ENCODE measurements around the gene SRRM1. TPM values are rescaled to one million over a fixed set of nuclear protein-coding genes. Genes with fewer than 3 reads are reported as not detected.

Gene SRRM1, protein sequence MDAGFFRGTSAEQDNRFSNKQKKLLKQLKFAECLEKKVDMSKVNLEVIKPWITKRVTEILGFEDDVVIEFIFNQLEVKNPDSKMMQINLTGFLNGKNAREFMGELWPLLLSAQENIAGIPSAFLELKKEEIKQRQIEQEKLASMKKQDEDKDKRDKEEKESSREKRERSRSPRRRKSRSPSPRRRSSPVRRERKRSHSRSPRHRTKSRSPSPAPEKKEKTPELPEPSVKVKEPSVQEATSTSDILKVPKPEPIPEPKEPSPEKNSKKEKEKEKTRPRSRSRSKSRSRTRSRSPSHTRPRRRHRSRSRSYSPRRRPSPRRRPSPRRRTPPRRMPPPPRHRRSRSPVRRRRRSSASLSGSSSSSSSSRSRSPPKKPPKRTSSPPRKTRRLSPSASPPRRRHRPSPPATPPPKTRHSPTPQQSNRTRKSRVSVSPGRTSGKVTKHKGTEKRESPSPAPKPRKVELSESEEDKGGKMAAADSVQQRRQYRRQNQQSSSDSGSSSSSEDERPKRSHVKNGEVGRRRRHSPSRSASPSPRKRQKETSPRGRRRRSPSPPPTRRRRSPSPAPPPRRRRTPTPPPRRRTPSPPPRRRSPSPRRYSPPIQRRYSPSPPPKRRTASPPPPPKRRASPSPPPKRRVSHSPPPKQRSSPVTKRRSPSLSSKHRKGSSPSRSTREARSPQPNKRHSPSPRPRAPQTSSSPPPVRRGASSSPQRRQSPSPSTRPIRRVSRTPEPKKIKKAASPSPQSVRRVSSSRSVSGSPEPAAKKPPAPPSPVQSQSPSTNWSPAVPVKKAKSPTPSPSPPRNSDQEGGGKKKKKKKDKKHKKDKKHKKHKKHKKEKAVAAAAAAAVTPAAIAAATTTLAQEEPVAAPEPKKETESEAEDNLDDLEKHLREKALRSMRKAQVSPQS
- total RNA-seq (10 to 100 TPM; 45.5 to 51.8 TPM), polyA plus RNA-seq (ENCODE audit: insufficient read length in 2 of 2) (100 to 1,000 TPM; 102 to 129 TPM)
- long read RNA-seq, donor 1, partial matches to known transcripts = 60 of 68 reads
- long read RNA-seq, donor 1, other reads (novel, unspliced or antisense) = 0 of 68 reads
- long read RNA-seq, donor 2, partial matches to known transcripts = 22 of 23 reads
- long read RNA-seq, donor 2, other reads (novel, unspliced or antisense) = 0 of 23 reads
- long read RNA-seq, donor 3, partial matches to known transcripts = 7 of 11 reads
- long read RNA-seq, donor 3, other reads (novel, unspliced or antisense) = 0 of 11 reads
- long read RNA-seq, donor 4, transcript SRRM1-216 (2 exons, 513 nt) = major isoform, 8 of 68 reads
- long read RNA-seq, donor 4, transcript SRRM1-206 (4 exons, 799 nt) = minor isoform, 5 of 68 reads
- long read RNA-seq, donor 4, partial matches to known transcripts = 49 of 68 reads
- long read RNA-seq, donor 4, other reads (novel, unspliced or antisense) = 0 of 68 reads

DNA sequence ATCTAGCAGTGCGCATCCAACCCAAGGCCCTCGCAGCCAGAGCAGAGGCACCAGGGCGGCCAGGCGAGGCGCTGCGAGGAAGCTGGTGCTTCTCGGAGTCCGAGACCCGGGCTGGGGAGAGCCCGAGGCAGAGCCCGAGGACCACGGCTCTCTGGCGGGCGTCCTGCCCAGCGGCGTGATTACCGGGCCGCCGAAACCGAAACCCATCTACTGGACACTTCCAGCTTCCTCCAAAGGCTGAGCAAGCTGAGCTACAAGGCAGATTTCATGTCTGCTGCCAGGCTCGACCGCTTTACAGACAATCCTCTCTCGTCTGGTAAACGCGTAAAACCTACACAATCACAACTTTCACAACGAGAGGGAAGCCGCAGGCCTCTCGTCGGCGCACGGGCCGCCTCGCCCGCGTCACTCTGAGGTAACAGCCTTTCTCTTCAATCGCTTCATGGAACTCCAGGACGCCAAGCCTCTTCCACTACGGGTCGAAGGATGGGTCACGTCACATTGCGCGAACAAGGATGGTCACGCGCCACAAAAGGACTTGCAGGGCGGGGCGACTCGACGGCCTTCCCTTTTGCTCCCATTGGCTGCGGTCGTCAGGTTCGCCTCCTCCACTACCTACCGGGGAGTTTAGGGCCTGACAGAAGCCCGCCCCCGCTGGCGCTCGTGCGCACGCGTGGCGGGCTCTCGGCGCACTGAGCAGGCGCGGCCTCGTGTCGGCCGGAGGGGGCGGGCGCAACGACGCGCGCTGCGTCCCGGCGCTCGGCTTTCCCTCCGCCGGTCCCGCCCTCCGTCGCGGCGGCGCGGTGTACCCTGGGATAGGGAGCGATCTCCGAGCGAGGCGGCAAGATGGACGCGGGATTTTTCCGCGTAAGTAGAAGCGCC is at the start of gene SRRM1:
Gene SRRM1, plus strand, starts transcription at position 822 of the 882 bp plus-strand sequence. Its CDS starts 25 bp downstream, at position 847.
- peak; percentile 98 to 100 (median 99) for DNase-seq (ENCODE audit: low read depth in 4 of 6, low spot score in 6 of 6)
- Histone ChIP-seq H3K4me1 (ENCODE audit: control insufficient read depth, insufficient read depth, low read length) (peaks cover 19% of the 10 kb centered on the region), H3K27ac (ENCODE audit: low read depth, low read length) (peak within 1 kb of the TSS; percentile 100), H3K36me3 (ENCODE audit: control insufficient read depth, insufficient read depth, low read length) (peaks cover 5% of the 10 kb centered on the region), H3K4me3 (ENCODE audit: low read depth, low read length) (peak within 1 kb of the TSS; percentile 89), H3K9me3 (ENCODE audit: control insufficient read depth, insufficient read depth, low read length) (no peaks in the 10 kb centered on the region), H3K27me3 (ENCODE audit: control insufficient read depth, insufficient read depth, low read length) (no peaks in the 10 kb centered on the region)
- under 1% methylated on average over 95 of the region's 95 CpGs for WGBS (ENCODE audit: insufficient coverage)

DNA sequence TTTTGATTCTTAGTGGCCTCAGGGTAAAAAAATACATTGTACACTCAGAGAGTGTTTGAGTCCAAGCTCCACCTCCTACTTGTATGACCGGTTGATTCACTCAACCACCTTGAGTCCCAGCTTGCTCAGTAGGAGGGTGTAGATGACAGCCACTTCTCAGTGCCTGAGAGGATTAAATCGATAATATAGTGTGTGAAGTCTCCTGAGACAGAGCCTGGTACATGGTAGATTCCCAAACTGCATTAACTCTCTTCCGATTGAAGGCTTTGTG is 48.8 kb upstream of the SRRM1 start:
- Histone ChIP-seq H3K27ac (ENCODE audit: low read depth, low read length) (no peak overlapping the region), H3K27me3 (ENCODE audit: control insufficient read depth, insufficient read depth, low read length) (no peaks in the 10 kb centered on the region), H3K9me3 (ENCODE audit: control insufficient read depth, insufficient read depth, low read length) (no peaks in the 10 kb centered on the region), H3K4me3 (ENCODE audit: low read depth, low read length) (no peak overlapping the region), H3K4me1 (ENCODE audit: control insufficient read depth, insufficient read depth, low read length) (no peaks in the 10 kb centered on the region), H3K36me3 (ENCODE audit: control insufficient read depth, insufficient read depth, low read length) (no peaks in the 10 kb centered on the region)
- 100% methylated on average over 1 of the region's 3 CpGs for WGBS (ENCODE audit: insufficient coverage)
- no peak for DNase-seq (ENCODE audit: low read depth in 4 of 6, low spot score in 6 of 6)

DNA sequence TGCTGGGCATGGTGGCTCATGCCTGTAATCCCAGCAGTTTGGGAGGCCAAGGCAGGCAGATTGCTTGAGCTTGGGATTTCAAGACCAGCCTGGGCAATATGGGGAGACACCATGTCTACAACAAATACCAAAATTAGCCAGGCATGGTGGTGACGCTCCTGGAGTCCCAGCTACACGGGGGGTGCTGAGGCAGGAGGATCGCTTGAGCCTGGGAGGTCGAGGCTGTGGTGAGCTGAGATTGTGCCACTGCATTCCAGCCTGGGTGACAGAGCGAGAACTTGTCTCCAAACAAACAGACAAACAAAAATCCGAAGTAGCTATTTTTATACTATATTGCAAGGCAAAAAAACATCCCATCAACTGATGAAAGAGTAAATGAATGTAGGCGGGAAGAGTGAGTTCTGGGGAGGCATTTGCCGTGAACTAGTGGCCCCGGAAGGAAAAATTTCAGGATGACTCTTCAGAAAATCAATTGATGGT is 46.7 kb upstream of the SRRM1 start:
- 100% methylated on average over 1 of the region's 9 CpGs for WGBS (ENCODE audit: insufficient coverage)
- no peak for DNase-seq (ENCODE audit: low read depth in 4 of 6, low spot score in 6 of 6)
- H3K9me3 ChIP-seq (ENCODE audit: control insufficient read depth, insufficient read depth, low read length) = no peaks in the 10 kb centered on the region

DNA sequence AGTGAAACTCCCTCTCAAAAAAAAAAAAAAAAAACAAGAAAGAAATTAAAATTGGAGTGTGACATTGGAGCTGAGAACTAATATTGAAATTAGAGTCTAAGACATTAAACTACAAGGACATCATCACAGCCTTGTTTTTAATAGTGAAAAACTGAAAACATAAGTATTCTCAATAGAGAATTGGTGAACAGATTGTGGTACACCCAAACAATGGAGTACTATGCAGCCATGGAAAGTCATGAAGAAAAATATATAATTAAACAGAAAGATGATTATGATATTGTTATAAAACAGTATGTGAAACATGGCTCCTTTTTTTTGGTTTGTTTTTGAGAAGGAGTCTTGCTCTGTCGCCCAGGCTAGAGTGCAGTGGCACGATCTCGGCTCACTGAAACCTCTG is 43.8 kb upstream of the SRRM1 start:
- Histone ChIP-seq H3K4me3 (ENCODE audit: low read depth, low read length) (no peak overlapping the region), H3K27me3 (ENCODE audit: control insufficient read depth, insufficient read depth, low read length) (no peaks in the 10 kb centered on the region), H3K4me1 (ENCODE audit: control insufficient read depth, insufficient read depth, low read length) (no peaks in the 10 kb centered on the region), H3K27ac (ENCODE audit: low read depth, low read length) (no peak overlapping the region), H3K9me3 (ENCODE audit: control insufficient read depth, insufficient read depth, low read length) (no peaks in the 10 kb centered on the region), H3K36me3 (ENCODE audit: control insufficient read depth, insufficient read depth, low read length) (no peaks in the 10 kb centered on the region)
- no CpG with 5 or more reads among the region's 3 CpGs for WGBS (ENCODE audit: insufficient coverage)
- no peak for DNase-seq (ENCODE audit: low read depth in 4 of 6, low spot score in 6 of 6)

More for the DNA sequence above, 46.7 kb upstream of the SRRM1 start:
- H3K4me1 ChIP-seq (ENCODE audit: control insufficient read depth, insufficient read depth, low read length) = no peaks in the 10 kb centered on the region
- no peaks in the 10 kb centered on the region for H3K36me3 ChIP-seq (ENCODE audit: control insufficient read depth, insufficient read depth, low read length)
- H3K27me3 ChIP-seq (ENCODE audit: control insufficient read depth, insufficient read depth, low read length) = no peaks in the 10 kb centered on the region
- H3K27ac ChIP-seq (ENCODE audit: low read depth, low read length) = no peak overlapping the region
- H3K4me3 ChIP-seq (ENCODE audit: low read depth, low read length) = no peak overlapping the region

DNA sequence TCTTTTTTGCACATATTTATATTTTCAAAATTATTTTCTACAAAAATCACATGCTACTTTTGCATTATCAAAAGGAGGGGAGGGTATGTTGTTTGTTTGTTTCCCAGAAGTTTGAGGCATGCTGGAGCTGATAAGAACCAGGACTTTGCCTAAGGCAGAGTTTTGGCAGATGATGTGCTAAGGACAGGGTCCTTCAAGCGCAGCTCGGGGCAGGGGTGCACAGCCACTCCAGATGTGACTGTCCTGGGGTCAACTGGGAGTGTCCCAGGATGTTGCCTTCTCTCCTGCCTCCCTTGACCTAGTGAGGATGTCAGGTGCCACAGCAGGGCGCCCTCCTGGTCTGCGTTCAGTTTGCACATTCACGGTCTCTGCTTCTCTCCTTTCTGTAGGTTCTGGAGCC is 42.6 kb upstream of the SRRM1 start:
- no peaks in the 10 kb centered on the region for H3K27me3 ChIP-seq (ENCODE audit: control insufficient read depth, insufficient read depth, low read length)
- H3K36me3 ChIP-seq (ENCODE audit: control insufficient read depth, insufficient read depth, low read length) = no peaks in the 10 kb centered on the region
- H3K4me3 ChIP-seq (ENCODE audit: low read depth, low read length) = no peak overlapping the region
- H3K4me1 ChIP-seq (ENCODE audit: control insufficient read depth, insufficient read depth, low read length) = no peaks in the 10 kb centered on the region
- no peak for DNase-seq (ENCODE audit: low read depth in 4 of 6, low spot score in 6 of 6)
- no peak overlapping the region for H3K27ac ChIP-seq (ENCODE audit: low read depth, low read length)
- no peaks in the 10 kb centered on the region for H3K9me3 ChIP-seq (ENCODE audit: control insufficient read depth, insufficient read depth, low read length)
- 89% methylated on average over 5 of the region's 5 CpGs for WGBS (ENCODE audit: insufficient coverage)

DNA sequence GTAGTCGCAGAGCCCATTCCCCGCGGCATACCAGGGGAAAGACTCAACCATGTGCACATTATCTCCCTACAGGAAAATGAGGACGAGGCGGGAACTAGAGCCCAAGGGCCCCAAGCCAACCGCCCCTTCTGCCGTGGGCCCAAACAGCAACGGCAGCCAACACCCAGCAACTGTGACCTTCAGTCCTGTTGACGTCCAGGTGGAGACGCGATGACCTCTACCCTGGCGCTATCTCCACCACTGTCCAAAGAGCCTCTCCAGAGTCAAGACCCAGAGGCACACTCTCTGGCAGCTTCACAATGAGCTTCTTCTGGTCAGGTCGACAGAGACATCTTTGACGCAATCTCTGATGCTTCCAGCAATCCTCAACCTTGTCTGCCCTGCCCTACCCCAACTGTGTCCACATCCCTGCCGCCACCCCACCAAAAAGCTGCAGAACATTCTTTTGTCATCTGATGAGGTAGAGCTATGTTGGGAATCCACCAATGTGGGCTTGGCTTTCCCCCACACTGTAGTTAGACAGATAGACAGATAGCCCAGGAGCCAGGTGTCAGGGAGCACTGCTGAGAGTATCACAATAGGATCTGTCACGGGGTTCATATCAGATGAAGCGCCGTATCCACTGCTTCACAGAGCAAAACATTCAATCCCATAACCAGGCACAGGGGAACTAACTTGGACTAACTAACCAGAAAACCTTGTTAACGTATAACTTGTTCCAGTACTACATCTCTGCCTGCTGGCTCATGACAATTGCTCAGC is 37.4 kb upstream of the SRRM1 start:
- H3K9me3 ChIP-seq (ENCODE audit: control insufficient read depth, insufficient read depth, low read length) = no peaks in the 10 kb centered on the region
- WGBS (ENCODE audit: insufficient coverage) = 94% methylated on average over 17 of the region's 19 CpGs
- DNase-seq (ENCODE audit: low read depth in 4 of 6, low spot score in 6 of 6) = no peak
- H3K27ac ChIP-seq (ENCODE audit: low read depth, low read length) = no peak overlapping the region
- no peaks in the 10 kb centered on the region for H3K27me3 ChIP-seq (ENCODE audit: control insufficient read depth, insufficient read depth, low read length)
- no peak overlapping the region for H3K4me3 ChIP-seq (ENCODE audit: low read depth, low read length)
- H3K36me3 ChIP-seq (ENCODE audit: control insufficient read depth, insufficient read depth, low read length) = no peaks in the 10 kb centered on the region
- H3K4me1 ChIP-seq (ENCODE audit: control insufficient read depth, insufficient read depth, low read length) = no peaks in the 10 kb centered on the region

GRCh38 chr1:24606296-24606605 is 36.9 kb upstream of the SRRM1 start:
- no peaks in the 10 kb centered on the region for H3K4me1 ChIP-seq (ENCODE audit: control insufficient read depth, insufficient read depth, low read length)
- no peak overlapping the region for H3K4me3 ChIP-seq (ENCODE audit: low read depth, low read length)
- no peaks in the 10 kb centered on the region for H3K9me3 ChIP-seq (ENCODE audit: control insufficient read depth, insufficient read depth, low read length)
- H3K36me3 ChIP-seq (ENCODE audit: control insufficient read depth, insufficient read depth, low read length) = no peaks in the 10 kb centered on the region
- 100% methylated on average over 1 of the region's 3 CpGs for WGBS (ENCODE audit: insufficient coverage)
- DNase-seq (ENCODE audit: low read depth in 4 of 6, low spot score in 6 of 6) = no peak
- no peak overlapping the region for H3K27ac ChIP-seq (ENCODE audit: low read depth, low read length)
- H3K27me3 ChIP-seq (ENCODE audit: control insufficient read depth, insufficient read depth, low read length) = no peaks in the 10 kb centered on the region

DNA sequence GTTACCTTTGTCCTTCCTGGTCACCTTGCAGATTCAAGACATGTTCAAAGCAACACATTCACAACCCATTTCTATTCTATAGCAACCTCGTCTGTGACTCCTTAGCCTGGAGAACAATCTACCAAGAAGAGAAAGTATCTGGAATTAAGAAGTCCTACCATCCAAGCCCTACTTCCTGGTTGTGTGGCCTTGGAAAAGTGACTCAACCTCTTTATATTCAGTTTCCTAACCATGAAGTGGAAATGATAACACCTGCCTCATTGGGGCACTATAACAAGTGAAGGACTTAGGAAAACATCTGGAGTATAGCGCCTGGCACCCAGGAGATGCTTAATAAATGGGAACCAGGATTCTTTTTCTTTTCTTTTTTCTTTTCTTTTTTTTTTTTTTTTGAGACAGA is 36.5 kb upstream of the SRRM1 start:
- DNase-seq (ENCODE audit: low read depth in 4 of 6, low spot score in 6 of 6) = no peak
- no peaks in the 10 kb centered on the region for H3K9me3 ChIP-seq (ENCODE audit: control insufficient read depth, insufficient read depth, low read length)
- 100% methylated on average over 1 of the region's 2 CpGs for WGBS (ENCODE audit: insufficient coverage)
- H3K36me3 ChIP-seq (ENCODE audit: control insufficient read depth, insufficient read depth, low read length) = no peaks in the 10 kb centered on the region
- no peaks in the 10 kb centered on the region for H3K4me1 ChIP-seq (ENCODE audit: control insufficient read depth, insufficient read depth, low read length)
- H3K27me3 ChIP-seq (ENCODE audit: control insufficient read depth, insufficient read depth, low read length) = no peaks in the 10 kb centered on the region
- H3K4me3 ChIP-seq (ENCODE audit: low read depth, low read length) = no peak overlapping the region
- no peak overlapping the region for H3K27ac ChIP-seq (ENCODE audit: low read depth, low read length)

Data from spinal cord (tissue), 10 donors.